ENCODE data around the gene ABCA7. TPM values are rescaled to one million over a fixed set of nuclear protein-coding genes. Genes with fewer than 3 reads are reported as not detected.
A peak's percentile ranks its signal among the peaks of the same experiment; 100 is the strongest.

The ABCA7 gene
- polyA plus RNA-seq, 10 donors = 4.8 to 29.3 (median 12.0) TPM

GRCh38 chr19:1070931-1071791, 31.3 kb downstream of the ABCA7 start:
- DNase-seq = no peak

- no peak for DNase-seq
Observed at GRCh38 chr19:1072371-1073015, 32.6 kb downstream of the ABCA7 start.

DNA sequence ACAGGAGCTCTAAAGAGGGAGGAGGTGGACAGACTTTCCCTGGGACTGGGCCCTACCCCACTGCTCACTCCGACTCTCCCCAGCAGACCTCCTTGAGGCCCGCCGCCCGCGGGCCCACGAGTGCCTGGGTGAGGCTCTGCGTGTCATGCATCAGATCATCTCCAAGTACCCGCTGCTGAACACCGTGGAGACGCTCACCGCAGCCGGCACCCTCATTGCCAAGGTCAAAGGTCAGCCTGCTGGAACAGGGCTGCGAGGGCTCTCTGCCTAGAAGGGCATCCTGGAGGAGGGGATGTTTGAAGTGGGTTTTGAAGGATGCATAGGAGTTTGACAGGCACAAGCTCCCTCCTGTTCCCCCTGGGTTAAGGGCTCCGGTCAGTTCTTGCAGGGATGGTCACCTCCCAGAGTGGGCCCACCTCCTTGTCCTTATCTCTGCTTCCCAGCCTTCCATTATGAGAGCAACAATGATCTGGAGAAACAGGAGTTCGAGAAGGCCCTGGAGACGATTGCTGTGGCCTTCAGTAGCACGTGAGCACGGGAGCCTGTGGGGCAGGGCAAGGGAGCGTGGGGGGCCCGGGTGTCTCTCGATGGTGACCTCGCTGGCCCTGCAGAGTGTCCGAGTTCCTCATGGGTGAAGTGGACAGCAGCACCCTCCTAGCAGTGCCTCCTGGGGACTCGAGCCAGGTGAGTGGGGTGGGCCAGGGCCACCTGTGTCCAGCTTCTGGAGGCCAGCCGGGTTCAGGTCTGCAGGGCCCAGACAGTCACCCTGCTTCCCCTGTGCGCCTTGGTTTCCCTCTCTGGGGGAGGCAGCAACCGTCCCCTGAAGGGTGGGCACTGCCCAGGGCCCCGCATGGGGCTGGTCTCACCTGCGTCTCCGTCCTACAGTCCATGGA, 33.4 kb downstream of the ABCA7 start:
- no peak for DNase-seq

- DNase-seq = no peak
Observed at GRCh38 chr19:1073956-1074517, 34.1 kb downstream of the ABCA7 start.

GRCh38 chr19:1074544-1075283, 34.8 kb downstream of the ABCA7 start:
- peak in 1 of 3 donors; percentile 35 for DNase-seq

- no peak for DNase-seq
Observed at GRCh38 chr19:1076046-1076386, 36.1 kb downstream of the ABCA7 start.

DNA sequence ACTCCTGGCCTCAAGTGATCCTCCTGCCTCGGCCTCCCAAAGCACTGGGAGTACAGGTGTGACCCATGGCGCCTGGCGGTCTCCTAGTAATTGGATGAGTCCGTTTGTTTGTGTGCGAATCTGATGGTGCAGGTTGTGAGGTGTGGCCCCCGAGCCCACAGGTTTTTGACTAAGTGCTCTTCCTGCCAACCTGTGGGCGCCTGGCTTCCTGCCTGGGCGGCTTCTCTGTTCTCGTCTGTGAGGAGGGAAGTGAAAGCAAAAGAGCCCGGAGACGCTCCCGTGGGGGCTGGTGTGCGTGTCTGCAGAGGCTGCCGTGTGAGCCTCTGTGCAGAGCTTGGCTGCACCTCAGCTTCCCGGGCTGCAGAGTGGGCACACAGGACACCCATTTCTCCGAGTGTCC, 37.0 kb downstream of the ABCA7 start:
- DNase-seq = peak in 1 of 3 donors; percentile 34

GRCh38 chr19:1079566-1080111, 39.7 kb downstream of the ABCA7 start:
- no peak for DNase-seq

DNA sequence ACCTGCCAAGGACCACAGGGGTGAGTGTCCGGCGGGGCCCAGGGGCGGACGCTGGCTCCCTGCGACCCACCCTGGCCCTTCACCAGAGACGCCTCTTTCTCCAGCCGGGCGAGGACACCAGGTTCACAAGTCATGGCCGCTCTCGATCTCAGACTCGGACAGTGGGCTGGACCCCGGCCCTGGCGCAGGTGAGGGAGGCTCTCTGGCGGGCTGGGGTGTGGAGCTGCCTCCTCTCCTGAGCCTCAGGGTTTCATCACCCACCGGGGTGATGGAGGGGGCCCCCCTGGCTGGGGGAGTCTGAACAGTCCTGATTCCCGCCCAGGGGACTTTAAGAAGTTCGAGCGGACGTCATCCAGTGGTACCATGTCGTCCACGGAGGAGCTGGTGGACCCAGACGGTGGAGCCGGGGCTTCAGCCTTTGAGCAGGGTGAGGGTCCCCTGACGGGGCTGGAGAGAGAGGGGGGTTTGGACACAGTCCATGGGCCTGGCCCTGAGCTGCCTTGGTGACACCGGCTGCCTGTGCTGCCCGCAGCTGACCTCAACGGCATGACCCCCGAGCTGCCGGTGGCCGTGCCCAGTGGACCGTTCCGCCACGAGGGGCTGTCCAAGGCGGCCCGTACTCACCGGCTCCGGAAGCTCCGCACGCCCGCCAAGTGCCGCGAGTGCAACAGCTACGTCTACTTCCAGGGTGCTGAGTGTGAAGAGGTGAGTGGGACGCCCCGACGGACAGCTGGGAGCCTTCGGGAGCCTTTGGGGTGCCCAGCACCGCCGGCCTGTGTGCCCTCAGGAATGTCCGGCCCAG, 40.7 kb downstream of the ABCA7 start:
- no peak for DNase-seq

DNA sequence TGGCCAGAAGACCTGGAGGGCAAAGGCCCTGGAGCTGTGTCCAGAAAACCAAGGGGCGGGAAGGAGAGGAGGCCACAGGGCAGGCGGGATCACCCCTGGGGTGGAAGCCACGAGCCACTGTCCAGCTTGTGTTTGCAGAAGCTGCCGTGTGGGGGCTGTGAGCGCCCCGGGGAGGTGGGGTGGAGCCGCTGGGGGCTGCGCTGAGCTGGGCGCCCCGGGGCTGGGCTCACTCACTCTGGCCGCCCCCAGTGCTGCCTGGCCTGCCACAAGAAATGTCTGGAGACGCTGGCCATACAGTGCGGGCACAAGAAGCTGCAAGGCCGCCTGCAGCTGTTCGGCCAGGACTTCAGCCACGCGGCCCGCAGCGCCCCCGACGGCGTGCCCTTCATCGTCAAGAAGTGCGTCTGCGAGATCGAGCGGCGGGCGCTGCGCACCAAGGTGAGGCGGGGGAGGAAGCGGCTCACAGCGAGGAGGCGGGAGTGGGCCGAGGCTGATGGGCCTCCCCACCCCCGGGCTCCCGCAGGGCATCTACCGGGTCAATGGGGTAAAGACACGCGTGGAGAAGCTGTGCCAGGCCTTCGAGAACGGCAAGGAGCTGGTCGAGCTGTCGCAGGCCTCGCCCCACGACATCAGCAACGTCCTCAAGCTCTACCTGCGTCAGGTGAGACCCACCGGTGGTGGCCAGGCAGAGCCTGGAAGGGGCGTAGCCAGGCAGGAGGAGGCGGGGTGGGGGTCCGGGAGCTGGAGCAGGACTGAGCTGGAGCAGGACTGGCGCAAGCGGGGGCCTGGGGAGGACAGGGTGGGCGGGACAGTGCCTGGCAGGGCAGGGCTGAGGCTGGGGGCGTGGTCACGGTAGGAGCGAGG, 41.6 kb downstream of the ABCA7 start:
- DNase-seq = no peak

DNA sequence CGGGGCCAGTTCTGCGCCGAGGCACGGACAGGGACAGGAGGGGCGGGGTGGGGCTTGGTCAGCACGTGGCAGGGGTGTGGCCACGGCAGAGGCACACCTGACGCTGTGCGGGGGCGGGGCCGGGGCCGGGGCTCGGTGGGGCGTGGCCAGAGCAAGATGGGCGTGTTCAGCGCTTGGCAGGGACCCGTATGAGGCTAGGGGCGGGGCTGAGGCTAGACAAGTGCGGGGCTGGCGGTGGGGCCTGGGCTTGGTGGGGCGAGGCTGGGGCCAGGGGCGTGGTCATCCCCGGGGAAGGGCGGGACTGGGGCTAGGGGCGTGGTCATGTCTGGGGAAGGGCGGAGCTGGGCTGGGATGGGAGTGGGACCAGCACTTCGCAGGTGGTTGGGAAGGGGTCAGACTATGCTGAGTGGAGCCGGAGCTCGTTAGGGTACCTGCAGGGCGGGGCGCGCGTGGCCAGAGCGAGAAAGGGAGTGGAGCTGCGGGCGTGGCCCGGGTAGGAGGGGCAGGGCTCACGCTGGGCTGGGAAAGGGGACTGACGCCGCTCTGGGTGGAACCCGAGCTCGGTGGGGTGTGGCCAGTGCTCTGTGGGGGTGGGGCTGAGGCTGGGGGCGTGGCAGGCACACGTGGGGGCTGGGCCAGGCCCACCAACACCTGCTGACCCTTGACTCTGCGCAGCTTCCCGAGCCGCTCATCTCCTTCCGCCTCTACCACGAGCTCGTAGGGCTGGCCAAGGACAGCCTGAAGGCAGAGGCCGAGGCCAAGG, 42.4 kb downstream of the ABCA7 start:
- no peak for DNase-seq

DNA sequence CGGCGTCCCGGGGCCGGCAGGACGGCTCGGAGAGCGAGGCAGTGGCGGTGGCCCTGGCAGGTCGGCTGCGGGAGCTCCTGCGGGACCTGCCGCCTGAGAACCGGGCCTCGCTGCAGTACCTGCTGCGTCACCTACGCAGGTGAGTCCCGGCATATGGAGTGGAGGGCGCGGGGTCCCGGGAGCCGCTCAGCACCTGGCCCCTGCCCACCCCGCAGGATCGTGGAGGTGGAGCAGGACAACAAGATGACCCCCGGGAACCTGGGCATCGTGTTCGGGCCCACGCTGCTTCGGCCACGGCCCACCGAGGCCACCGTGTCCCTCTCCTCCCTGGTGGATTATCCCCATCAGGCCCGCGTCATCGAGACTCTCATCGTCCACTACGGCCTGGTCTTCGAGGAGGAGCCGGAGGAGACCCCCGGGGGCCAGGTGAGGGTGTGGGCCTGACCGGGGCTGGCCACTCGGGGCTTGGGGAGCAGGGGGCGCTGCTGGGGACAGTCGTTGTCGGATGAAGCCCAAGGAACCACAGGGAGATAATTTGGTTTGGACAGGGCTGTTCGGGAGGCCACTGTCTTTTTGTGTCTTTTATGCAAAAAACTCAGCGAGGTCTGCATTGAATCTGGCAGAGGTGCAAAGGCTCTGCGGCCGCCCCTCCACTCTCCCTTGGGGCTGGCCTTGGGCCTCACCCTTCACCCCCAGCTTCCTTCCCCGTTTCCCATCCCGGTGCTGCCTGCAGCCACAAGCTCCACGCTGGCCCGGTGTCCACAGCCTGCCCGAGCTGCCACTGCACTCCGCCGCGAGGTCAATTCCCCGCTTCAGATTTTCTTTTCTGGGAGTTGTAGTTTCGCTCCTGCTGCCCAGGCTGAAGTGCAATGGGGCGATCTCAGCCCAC, 43.3 kb downstream of the ABCA7 start:
- DNase-seq = no peak

DNA sequence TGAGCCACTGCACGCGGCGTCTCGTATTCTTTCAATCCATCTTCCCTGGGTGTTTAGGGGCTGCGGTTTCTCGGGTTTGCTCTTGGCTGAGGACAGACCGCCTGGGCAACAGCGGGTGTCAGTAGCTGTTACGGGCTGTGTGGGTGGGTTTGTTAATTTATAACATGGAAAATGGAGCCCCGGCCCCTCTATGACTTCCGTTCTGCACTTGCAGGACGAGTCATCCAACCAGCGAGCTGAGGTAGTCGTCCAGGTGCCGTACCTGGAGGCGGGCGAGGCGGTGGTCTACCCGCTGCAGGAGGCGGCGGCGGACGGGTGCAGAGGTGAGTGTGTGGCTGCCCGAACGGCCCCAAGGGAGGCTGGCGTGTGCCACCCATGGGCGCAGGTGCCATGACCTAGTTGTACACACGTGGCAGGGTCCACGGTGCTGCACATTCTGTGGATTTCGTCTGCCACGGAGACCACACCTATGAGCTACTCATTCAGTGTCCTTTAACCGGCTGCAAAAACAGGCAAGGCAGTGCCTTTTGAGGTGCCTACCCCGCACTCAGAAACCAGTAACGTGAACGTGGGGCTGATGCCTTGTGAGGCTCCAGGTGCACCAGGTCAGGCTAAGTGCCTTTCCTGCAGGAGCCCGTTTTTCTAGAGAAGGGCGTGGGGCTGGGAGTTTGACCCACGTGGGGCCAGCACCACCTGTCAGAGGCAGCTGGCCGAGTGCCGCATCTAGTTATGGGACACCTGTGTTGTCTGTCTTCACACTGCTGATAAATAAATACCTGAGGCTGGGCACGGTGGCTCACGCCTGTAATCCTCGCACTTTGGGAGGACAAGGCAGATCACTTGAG, 44.3 kb downstream of the ABCA7 start:
- no peak for DNase-seq

- no peak for DNase-seq
Observed at GRCh38 chr19:1085053-1085658, 45.2 kb downstream of the ABCA7 start.

GRCh38 chr19:1085676-1086442, 46.0 kb downstream of the ABCA7 start:
- no peak for DNase-seq

All from muscle of back (tissue), 11 donors.